ENCODE data around the gene SRCAP. TPM values are rescaled to one million over a fixed set of nuclear protein-coding genes. Genes with fewer than 3 reads are reported as not detected.

The SRCAP gene
- total RNA-seq, 4 donors from 2014 or later = 50.4 to 109 (median 81.8) TPM

GRCh38 chr16:30738984-30739951 lies 40.3 kb downstream of the SRCAP start:
- Histone ChIP-seq H3K27ac (peak overlapping the region in 3 of 4 donors; percentile 30 to 76 (median 48)), H3K36me3 (peaks cover 0 to 62% (median 2%) of the 10 kb centered on the region in 3 donors), H3K27me3 (no peaks in the 10 kb centered on the region), H3K4me1 (peaks cover 0 to 32% (median 1%) of the 10 kb centered on the region in 4 donors), H3K9me3 (no peaks in the 10 kb centered on the region), H3K4me3 (no peak overlapping the region)
- TF ChIP-seq POLR2A (IDR thresholded peaks at IDR 0.05) = no peak
- no peak for TF ChIP-seq CTCF (IDR thresholded peaks at IDR 0.05)
- DNase-seq = peak in 1 of 3 donors; percentile 45

- Histone ChIP-seq H3K27me3 (no peaks in the 10 kb centered on the region), H3K4me3 (peak overlapping the region in 1 of 4 donors; percentile 15), H3K4me1 (peaks cover 0 to 32% (median 1%) of the 10 kb centered on the region in 4 donors), H3K27ac (peak overlapping the region in 3 of 4 donors; percentile 30 to 84 (median 76)), H3K36me3 (peaks cover 0 to 55% (median 0%) of the 10 kb centered on the region in 3 donors), H3K9me3 (no peaks in the 10 kb centered on the region)
- no peak for TF ChIP-seq CTCF (IDR thresholded peaks at IDR 0.05)
- peak in 2 of 3 donors; percentile 86 to 89 for DNase-seq
Measured at GRCh38 chr16:30740364-30741251, 41.6 kb downstream of the SRCAP start.

- TF ChIP-seq CTCF (IDR thresholded peaks at IDR 0.05) (no peak), POLR2A (IDR thresholded peaks at IDR 0.05) (peak in 1 of 2 donors; percentile 23)
- no peak overlapping the region for H3K4me3 ChIP-seq
- H3K4me1 ChIP-seq = peaks cover 0 to 36% (median 1%) of the 10 kb centered on the region in 4 donors
- peak overlapping the region in 3 of 4 donors; percentile 30 to 84 (median 76) for H3K27ac ChIP-seq
- no peaks in the 10 kb centered on the region for H3K9me3 ChIP-seq
- H3K27me3 ChIP-seq = no peaks in the 10 kb centered on the region
- peak in 2 of 3 donors; percentile 74 to 76 for DNase-seq
- H3K36me3 ChIP-seq = peaks cover 0 to 47% (median 0%) of the 10 kb centered on the region in 3 donors
Measured at GRCh38 chr16:30741461-30741914, 42.5 kb downstream of the SRCAP start.

- Histone ChIP-seq H3K4me1 (peaks cover 0 to 47% (median 4%) of the 10 kb centered on the region in 4 donors), H3K27me3 (no peaks in the 10 kb centered on the region), H3K27ac (no peak overlapping the region), H3K9me3 (no peaks in the 10 kb centered on the region), H3K4me3 (no peak overlapping the region), H3K36me3 (peaks cover 0 to 25% (median 0%) of the 10 kb centered on the region in 3 donors)
- TF ChIP-seq CTCF (IDR thresholded peaks at IDR 0.05) = no peak
- no peak for TF ChIP-seq POLR2A (IDR thresholded peaks at IDR 0.05)
- DNase-seq = no peak
Measured at GRCh38 chr16:30743716-30744115, 44.7 kb downstream of the SRCAP start.

- Histone ChIP-seq H3K27ac (no peak overlapping the region), H3K27me3 (no peaks in the 10 kb centered on the region)
Measured at GRCh38 chr16:30744183-30744582, 45.2 kb downstream of the SRCAP start.

More at GRCh38 chr16:30744183-30744582, 45.2 kb downstream of the SRCAP start:
- Histone ChIP-seq H3K36me3 (peaks cover 0 to 20% (median 0%) of the 10 kb centered on the region in 3 donors), H3K4me1 (peaks cover 0 to 46% (median 4%) of the 10 kb centered on the region in 4 donors), H3K9me3 (no peaks in the 10 kb centered on the region), H3K4me3 (no peak overlapping the region)
- DNase-seq = no peak
- no peak for TF ChIP-seq POLR2A (IDR thresholded peaks at IDR 0.05)
- TF ChIP-seq CTCF (IDR thresholded peaks at IDR 0.05) = no peak
